Heart right ventricle (tissue), 16 donors: ENCODE data around the gene ZNF618. TPM values are rescaled to one million over a fixed set of nuclear protein-coding genes. Genes with fewer than 3 reads are reported as not detected.

ENCODE experiments used
- ATAC-seq, 8 donors: fragments of 200-7000 bp; cut with Tn5 transposase; one replicate each; pipeline ENCODE4 v1.9.1; 2020; ENCODE audit warnings: mild to moderate bottlenecking in 8 of 8, moderate library complexity in 8 of 8, moderate number of reproducible peaks in 1 of 8
- DNase-seq, 2 donors: peaks; one replicate each; pipeline ENCODE4 v3.0.0-alpha.2; 2020
- H3K27ac ChIP-seq, 10 donors: fragments of 200-600 bp; sonication (generic) in 2 of 10; one replicate each; pipeline versions ENCODE4 v1.5.0 to v1.8.0; 2020 to 2022; ENCODE audit warnings: mild to moderate bottlenecking in 3 of 10
- H3K27me3 ChIP-seq, 7 donors: fragments of 200-600 bp; one replicate each; pipeline ENCODE4 v1.8.0; 2021 to 2022; ENCODE audit warnings: mild to moderate bottlenecking in 2 of 7
- H3K36me3 ChIP-seq, 9 donors: fragments of 200-600 bp; sonication (generic) in 1 of 9; one replicate each; pipeline versions ENCODE4 v1.5.0 to v1.8.0; 2020 to 2022; ENCODE audit warnings: mild to moderate bottlenecking in 2 of 9
- H3K4me1 ChIP-seq, 9 donors: fragments of 200-600 bp; sonication (generic) in 1 of 9; one replicate each; pipeline versions ENCODE4 v1.5.0 to v1.8.0; 2020 to 2022; ENCODE audit warnings: mild to moderate bottlenecking in 4 of 9
- H3K4me3 ChIP-seq, 10 donors: fragments of 200-600 bp; sonication (generic) in 2 of 10; one replicate each; pipeline versions ENCODE4 v1.5.0 to v1.8.0; 2020 to 2022; ENCODE audit warnings: mild to moderate bottlenecking in 7 of 10, moderate library complexity in 2 of 10
- H3K9me3 ChIP-seq, 11 donors: fragments of 200-600 bp in 10 of 11; sonication (generic) in 2 of 11; one replicate each; pipeline versions ENCODE4 v1.5.0 to v1.8.0; 2013 to 2022; ENCODE audit warnings: mild to moderate bottlenecking in 2 of 11, control low read depth in 1 of 11, moderate library complexity in 1 of 11
- CTCF ChIP-seq, 9 donors: fragments of 200-600 bp; sonication (generic) in 2 of 9; IDR thresholded peaks; one replicate each; pipeline versions ENCODE4 v1.5.0 to v1.8.0; 2021 to 2022; ENCODE audit warnings: antibody characterized with exemption in 9 of 9, mild to moderate bottlenecking in 5 of 9, moderate library complexity in 1 of 9
- WGBS, 2 donors: extraction: QIAGEN DNeasy Blood & Tissue Kit; methylation state at CpG; one replicate each; pipeline ENCODE4 v1.1.7; 2013; ENCODE audit warnings: inconsistent platforms in 1 of 2; 5-methylcytosine and 5-hydroxymethylcytosine counted together
- intact Hi-C, 10 donors: fragments of 100-400 bp; cut with DNase I; formaldehyde crosslinking; loops; one replicate each; pipeline versions ENCODE4 v1.11.1 to v1.14.2; 2022
- polyA plus RNA-seq, 2 donors: library from polyadenylated mRNA; stranded (reverse); fragments of 200-250 nt; gene quantifications; one replicate each; pipeline ENCODE4 v1.2.3, GENCODE V29; 2013
- total RNA-seq, 10 donors: library from RNA; stranded (reverse); fragmentation: NEBNext Ultra II Directional in 3 of 10; extraction: Animal tissue kit (Norgen Biotek cat#: 25700) in 3 of 10; gene quantifications; one replicate each; pipeline versions ENCODE4 v1.2.1 to v1.2.4, GENCODE V29; 2021 to 2023
- donor health status: Arrhythmogenic right ventricular cardiomyopathy.
- donor health status: ischemic (EF 13 %, LVEDD 7.1; RV severe dilation, severe dysfunction).
- donor health status: healthy with polysubstance abuse.
- donor health status: DM: no; HTN: yes; CAD: no.
- donor health status: DM: no; HTN: no; CAD: no.
- donor health status: ischemic (EF 25% LVEDD 6.9; RV normal size, moderate dysfunction).
- donor health status: ischemic (EF 25% LVEDD 5.7; RV mildly dilated, moderate dysfunction).
- donor health status: healthy.
- donor health status: DM: yes; HTN: yes; CAD: no.
- donor health status: Ischemic cardiomyopathy.
- donor health status: ischemic (EF 35%, LVEDD 5.7; RV mildly dilated, moderate dysfunction).
- donor health status: nonischemic (EF 11% LVEDD 7.7; RV severe dilation, severe dysfunction).
- donor health status: DM: yes; HTN: yes; CAD: no.
- donor health status: PGD.
- donor health status: ischemic (EF 29% LVEDD 5.4; RV normal size, mild dysfunction).
- donor health status: nonischemic (EF 23%, LVEDD 6.1; RV moderate dilation, normal function).

ZNF618 gene
- total and polyA plus RNA-seq, 12 donors: 0.59 to 2.5 (median 1.6) TPM

GRCh38 chr9:114059047-114059803 is 183.1 kb downstream of the ZNF618 start:
- ATAC-seq (peak; percentile 40 to 90 (median 70)), DNase-seq (peak; percentile 56 to 65)
- intact Hi-C loops: no loop called here
- Histone ChIP-seq H3K27ac (peak overlapping the region in 2 of 10 donors; percentile 21 to 25), H3K4me3 (no peak overlapping the region), H3K4me1 (peaks cover 0 to 20% (median 8%) of the 10 kb centered on the region in 9 donors), H3K36me3 (no peaks in the 10 kb centered on the region), H3K27me3 (peaks cover 0 to 12% (median 0%) of the 10 kb centered on the region in 7 donors), H3K9me3 (peaks cover 0 to 5% (median 0%) of the 10 kb centered on the region in 11 donors)
- 59 to 66% methylated on average over 8 of the region's 8 CpGs for WGBS, 2 donors
- TF ChIP-seq CTCF (IDR thresholded peaks at IDR 0.05): no peak

DNA sequence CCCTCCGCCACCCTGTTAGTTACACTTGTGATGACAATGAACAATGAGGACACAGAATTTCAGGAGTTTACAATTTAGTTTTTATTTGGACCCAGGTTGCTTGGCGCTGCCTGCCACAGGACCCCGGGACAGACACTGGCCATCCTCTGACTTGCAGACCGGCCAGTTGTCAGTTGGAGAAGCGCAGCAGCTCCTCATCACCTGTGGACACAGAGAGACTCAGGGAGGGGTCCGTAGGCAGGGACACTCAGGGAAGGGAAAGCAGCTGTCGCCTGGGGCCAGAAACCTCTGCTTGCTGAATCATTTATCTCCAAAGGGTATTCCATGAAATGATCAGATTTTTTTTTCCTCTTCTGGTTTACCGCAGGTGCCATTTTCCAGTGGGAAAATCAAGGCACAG is 184.0 kb downstream of the ZNF618 start:
- no peak for DNase-seq
- WGBS, 2 donors: 86 to 91% methylated on average over 8 of the region's 8 CpGs
- intact Hi-C loops: no loop called here
- no peak overlapping the region for H3K27ac ChIP-seq
- ATAC-seq: no peak
- peaks cover 0 to 5% (median 0%) of the 10 kb centered on the region in 11 donors for H3K9me3 ChIP-seq
- peaks cover 0 to 20% (median 8%) of the 10 kb centered on the region in 9 donors for H3K4me1 ChIP-seq
- no peaks in the 10 kb centered on the region for H3K36me3 ChIP-seq
- H3K27me3 ChIP-seq: peaks cover 0 to 12% (median 0%) of the 10 kb centered on the region in 7 donors
- H3K4me3 ChIP-seq: no peak overlapping the region
- TF ChIP-seq CTCF (IDR thresholded peaks at IDR 0.05): no peak

DNA sequence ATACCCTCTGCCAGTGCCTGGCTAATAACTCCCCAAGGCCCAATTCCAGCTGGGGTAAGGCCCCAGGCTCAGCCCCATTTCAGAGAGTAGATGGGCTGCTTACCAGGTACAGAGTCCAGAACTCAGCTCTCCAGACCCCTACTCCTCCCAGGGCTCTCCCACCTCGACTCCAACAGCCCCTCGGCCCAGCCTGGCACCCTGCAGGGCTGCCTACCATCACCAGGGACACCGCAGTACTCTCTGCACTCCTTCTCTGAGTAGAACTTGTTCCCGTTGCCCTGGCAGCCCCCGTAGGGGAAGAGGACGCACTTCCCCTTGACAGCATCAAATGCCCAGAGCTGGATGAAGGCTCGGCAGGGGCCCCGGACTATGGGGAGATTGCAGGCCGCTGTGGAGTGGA is 184.6 kb downstream of the ZNF618 start:
- Histone ChIP-seq H3K27ac (no peak overlapping the region), H3K9me3 (peaks cover 0 to 5% (median 0%) of the 10 kb centered on the region in 11 donors), H3K4me3 (no peak overlapping the region), H3K36me3 (no peaks in the 10 kb centered on the region), H3K27me3 (peaks cover 0 to 14% (median 0%) of the 10 kb centered on the region in 7 donors), H3K4me1 (peaks cover 0 to 20% (median 8%) of the 10 kb centered on the region in 9 donors)
- intact Hi-C loops: no loop called here
- no peak for DNase-seq
- no peak for TF ChIP-seq CTCF (IDR thresholded peaks at IDR 0.05)
- 68 to 72% methylated on average over 9 of the region's 9 CpGs for WGBS, 2 donors
- peak in 1 of 8 donors; percentile 43 for ATAC-seq

- peaks cover 0 to 18% (median 0%) of the 10 kb centered on the region in 7 donors for H3K27me3 ChIP-seq
- TF ChIP-seq CTCF (IDR thresholded peaks at IDR 0.05): no peak
- WGBS, 2 donors: 96 to 97% methylated on average over 12 of the region's 12 CpGs
- H3K4me1 ChIP-seq: peaks cover 0 to 20% (median 8%) of the 10 kb centered on the region in 9 donors
- H3K36me3 ChIP-seq: no peaks in the 10 kb centered on the region
- no peak overlapping the region for H3K27ac ChIP-seq
- ATAC-seq (no peak), DNase-seq (no peak)
- intact Hi-C loops: no loop called here
- H3K9me3 ChIP-seq: peaks cover 0 to 5% (median 0%) of the 10 kb centered on the region in 11 donors
- no peak overlapping the region for H3K4me3 ChIP-seq
These were observed 185.2 kb downstream of the ZNF618 start for GRCh38 chr9:114061292-114061691.
